GM18951 (cell line): ENCODE measurements around the gene CYP24A1.

Experiments
- POLR2A ChIP-seq: IDR thresholded peaks from 4 replicates; pipeline ENCODE4 v1.6.1; 2011; ENCODE audit warnings: mild to moderate bottlenecking; ENCODE audit not compliant: insufficient read length, insufficient read depth; ENCODE audit errors: extremely low read depth
- in situ Hi-C: fragments of 300-500 bp; cut with MboI; formaldehyde crosslinking; loops from one replicate; pipeline ENCODE4 v1.12.0; 2022; ENCODE audit warnings: low sequenced_read_pairs, mixed read lengths, inconsistent platforms; ENCODE audit not compliant: unreplicated experiment

The CYP24A1 gene

DNA sequence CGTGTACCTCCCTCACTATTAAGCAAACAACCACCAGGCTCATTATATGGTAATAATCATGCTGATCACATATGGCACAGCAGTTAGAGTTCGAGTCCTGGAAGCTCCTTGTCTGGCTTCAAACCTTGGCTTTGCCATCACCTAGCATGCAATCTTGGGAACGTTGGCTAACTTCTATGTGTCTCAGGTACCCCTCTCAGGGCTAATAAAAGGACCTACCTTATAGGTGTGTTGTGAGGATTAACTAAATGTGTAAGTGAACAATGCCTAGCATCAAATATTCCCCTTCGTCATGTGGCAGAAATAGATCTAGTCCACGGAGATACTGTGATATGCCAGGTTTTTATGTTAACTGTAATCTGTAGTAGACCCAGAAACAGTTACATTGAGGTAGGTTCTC is 10.4 kb downstream of the CYP24A1 start:
- TF ChIP-seq POLR2A = no peak
- in situ Hi-C loops = no loop called here

DNA sequence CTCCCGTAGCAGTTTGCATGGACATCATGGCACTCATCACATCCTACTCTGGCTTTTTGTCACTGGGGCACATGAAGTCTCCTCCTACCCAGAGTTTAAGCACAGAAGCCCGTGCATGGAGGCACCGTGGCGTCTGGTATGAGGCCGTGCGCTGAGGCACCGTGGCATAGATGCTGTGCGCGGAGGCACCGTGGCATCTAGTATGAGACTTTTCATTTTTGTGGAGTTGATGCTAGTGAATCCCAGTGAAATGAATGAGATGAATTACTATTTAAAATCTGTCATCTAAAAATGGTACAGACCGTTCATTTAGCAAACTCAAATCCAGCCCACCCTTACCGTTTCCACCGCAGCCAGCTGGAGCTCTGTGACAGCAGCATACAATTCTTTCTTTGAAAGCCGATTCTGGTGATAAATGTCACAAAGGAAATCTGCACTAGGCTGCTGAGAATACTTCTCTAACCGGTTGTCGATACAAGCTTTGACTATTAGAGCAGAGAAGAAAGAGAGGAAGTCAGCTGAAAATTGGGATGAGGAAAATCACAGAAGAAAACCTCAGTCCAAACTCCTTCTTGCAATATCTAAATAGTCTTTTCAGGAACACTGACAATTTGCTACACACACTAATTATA is 11.3 kb downstream of the CYP24A1 start:
- no peak for TF ChIP-seq POLR2A
- in situ Hi-C loops = no loop called here

GRCh38 chr20:54161821-54162149 is 12.0 kb downstream of the CYP24A1 start:
- in situ Hi-C loops = no loop called here

GRCh38 chr20:54161008-54161820 is 12.6 kb downstream of the CYP24A1 start:
- no peak for TF ChIP-seq POLR2A
- in situ Hi-C loops = no loop called here

More at GRCh38 chr20:54161821-54162149, 12.0 kb downstream of the CYP24A1 start:
- no peak for TF ChIP-seq POLR2A

DNA sequence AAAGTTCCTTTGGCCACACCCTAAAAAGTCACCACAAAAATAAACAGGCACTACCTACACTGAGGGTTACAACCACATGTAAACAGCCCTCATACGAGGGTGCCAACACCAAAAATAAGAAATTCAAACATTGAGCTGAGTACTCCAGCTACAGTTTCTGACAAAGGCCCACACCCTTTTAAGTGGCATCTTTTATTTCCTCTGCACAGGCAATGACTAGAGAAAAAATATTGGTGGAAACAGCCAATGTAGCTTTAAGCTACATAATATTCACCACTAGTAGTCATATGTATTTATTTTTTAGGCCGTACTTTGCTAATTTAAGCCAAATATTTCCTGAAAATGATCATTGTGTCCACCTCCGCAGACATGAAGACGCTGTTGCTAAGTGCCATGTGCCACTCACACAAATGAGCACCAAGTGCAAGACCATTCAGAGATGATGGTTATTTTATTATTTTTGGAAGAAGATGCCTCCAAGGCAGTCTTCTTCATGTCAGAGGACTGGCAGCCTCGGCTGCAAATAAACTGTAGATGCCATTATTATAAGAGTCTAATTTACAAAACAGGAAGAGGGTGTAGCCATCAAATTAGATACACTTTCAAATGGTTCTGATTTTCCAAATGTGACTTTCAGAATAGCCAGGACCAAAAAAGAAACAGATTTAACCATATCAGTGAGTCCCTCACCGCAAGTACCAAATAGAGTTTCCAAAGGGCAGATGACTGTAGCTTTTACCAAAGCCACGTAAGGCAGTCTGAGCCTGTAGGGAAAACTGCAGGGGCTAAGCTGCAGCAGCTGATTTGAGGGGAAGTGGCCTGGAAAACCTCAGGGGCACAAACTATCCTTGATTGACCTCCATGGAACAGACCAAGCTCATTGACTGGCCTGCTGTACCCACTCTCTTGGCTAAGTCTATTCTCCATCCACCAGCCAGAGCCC is 13.4 kb downstream of the CYP24A1 start:
- in situ Hi-C loops = no loop called here

GRCh38 chr20:54158856-54159418 is 14.8 kb downstream of the CYP24A1 start:
- no peak for TF ChIP-seq POLR2A
- in situ Hi-C loops = no loop called here

More for the DNA sequence above, 13.4 kb downstream of the CYP24A1 start:
- no peak for TF ChIP-seq POLR2A

DNA sequence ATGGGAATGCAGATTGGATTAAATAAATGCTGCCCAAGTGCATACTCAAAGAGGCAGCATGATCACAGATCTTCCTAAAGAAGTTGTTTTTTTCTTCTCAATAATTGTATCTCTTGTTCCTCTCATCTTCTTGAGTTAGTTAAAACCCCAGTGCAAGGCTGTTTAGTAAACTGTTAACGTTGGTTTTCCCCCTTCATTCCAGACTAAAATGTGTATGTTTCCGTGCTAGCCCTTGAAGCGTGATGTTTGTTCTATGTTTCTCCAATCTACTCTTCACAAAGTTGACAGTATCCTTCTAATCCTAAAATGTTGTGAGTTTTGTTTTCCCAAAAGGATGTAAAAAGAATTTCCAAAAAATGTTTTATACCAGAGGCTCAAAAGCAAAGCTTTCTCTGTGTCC is 15.6 kb downstream of the CYP24A1 start:
- in situ Hi-C loops = no loop called here
- TF ChIP-seq POLR2A = no peak

DNA sequence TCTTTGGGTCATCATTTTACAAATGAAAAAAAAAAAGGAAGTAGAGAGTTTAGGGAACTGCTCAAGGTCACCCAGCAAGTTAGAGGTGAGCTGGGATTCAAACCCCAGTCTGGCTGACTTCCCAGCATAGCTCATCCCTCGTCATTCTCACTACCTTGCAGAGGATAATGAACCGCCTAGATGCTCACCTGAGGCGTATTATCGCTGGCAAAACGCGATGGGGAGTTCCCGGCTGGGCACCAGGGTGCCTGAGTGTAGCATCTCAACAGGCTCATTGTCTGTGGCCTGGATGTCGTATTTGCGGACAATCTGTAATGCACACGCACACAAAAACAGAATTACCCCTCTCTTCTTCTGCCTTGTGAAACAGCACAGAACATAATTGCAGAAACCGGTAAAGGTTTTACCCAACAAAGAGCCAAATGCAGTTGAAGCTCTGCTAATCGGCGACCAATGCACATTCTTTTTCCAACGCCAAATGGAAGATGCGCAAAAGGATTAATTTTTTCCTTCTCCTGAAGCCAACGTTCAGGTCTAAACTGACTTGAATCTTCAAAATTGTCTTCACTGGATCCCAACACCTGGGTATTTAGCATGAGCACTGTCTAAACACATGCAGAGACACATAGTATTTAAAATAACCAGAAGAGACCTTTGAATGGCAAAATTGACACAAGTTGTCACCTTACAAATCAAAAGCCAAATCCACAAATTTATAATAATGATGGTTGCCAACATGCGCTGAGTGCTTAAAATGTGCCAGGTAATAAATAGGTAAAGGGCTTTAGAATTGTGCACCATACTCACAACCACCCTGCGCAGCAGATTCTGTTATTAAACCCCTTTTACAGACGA is 16.6 kb downstream of the CYP24A1 start:
- no peak for TF ChIP-seq POLR2A
- in situ Hi-C loops = no loop called here

DNA sequence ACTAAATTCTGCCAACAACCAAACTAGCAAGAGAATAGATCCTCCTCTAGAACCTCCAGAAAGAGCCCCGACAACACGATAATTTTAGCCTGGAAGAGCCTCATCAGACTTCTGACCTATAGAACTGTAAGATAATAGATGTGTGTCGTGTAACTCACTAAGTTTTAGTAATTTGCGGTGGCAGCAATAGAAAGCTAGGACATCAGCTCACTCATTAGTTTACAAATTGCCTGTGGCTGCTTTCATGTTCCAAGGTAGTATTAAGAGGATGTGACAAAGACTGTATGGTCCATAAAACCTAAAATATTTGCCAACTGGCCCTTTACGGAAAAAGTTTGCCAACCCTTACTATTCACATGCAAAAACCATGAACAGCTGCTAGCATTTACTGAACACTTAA is 17.3 kb downstream of the CYP24A1 start:
- in situ Hi-C loops = no loop called here

DNA sequence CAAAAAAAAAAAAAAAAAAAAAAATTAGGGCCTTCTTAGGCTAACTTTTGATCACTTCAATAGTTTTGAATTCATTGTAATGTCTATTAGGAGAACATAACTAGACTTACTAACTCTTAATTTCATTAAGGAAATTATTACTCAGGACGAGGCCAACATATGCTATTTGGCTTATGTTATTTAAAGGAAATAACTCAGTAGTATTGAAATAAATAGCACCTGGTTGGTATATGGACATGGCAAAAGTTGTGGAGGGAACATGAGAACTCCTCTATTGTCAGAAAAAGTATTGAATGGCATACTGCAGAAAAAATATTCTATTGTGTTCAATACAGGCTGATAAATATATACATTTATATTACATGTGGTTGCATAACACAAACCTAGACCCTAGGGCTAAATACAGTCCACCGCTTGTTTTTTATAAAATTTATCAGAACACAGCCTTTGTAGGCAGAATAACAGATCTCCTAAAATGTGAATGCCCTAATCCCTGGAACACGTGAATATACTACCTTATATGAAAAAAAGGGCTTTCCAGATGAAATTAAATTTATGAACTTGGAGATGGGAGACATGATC is 18.0 kb downstream of the CYP24A1 start:
- in situ Hi-C loops = no loop called here
- no peak for TF ChIP-seq POLR2A

More for the DNA sequence above, 17.3 kb downstream of the CYP24A1 start:
- no peak for TF ChIP-seq POLR2A

GRCh38 chr20:54154439-54154838 is 19.3 kb downstream of the CYP24A1 start:
- in situ Hi-C loops = no loop called here
- no peak for TF ChIP-seq POLR2A

- in situ Hi-C loops = no loop called here
These were observed 19.9 kb downstream of the CYP24A1 start for GRCh38 chr20:54153847-54154246.

More at GRCh38 chr20:54153847-54154246, 19.9 kb downstream of the CYP24A1 start:
- no peak for TF ChIP-seq POLR2A
